Peyer's patch (tissue), 4 donors: ENCODE data around the gene FARP1.

Experiments
- CTCF ChIP-seq, 6 experiments: fragments of 450-650 bp in 4 of 6; fragments of 200-600 bp in 2 of 6; sonication (generic) in 1 of 6; IDR thresholded peaks; one replicate each; pipeline ENCODE4 v1.5.1; 2017 to 2019; ENCODE audit warnings: antibody characterized with exemption in 6 of 6, mild to moderate bottlenecking in 3 of 6, moderate library complexity in 1 of 6
- POLR2A ChIP-seq, 2 donors: fragments of 450-650 bp; IDR thresholded peaks; one replicate each; pipeline ENCODE4 v1.5.1; 2017; ENCODE audit warnings: antibody characterized with exemption in 2 of 2, mild to moderate bottlenecking in 2 of 2, moderate library complexity in 2 of 2

GRCh38 chr13:98226496-98226895, 83.6 kb downstream of the FARP1 start:
- TF ChIP-seq CTCF (IDR thresholded peaks at IDR 0.05) (no peak), POLR2A (IDR thresholded peaks at IDR 0.05) (no peak)
